CD4-positive, alpha-beta T cell treated with Interleukin-2 at 100 ng/mL for 4 hours (primary cell): ENCODE results near the gene ERAS.

Experiments
- DNase-seq: peaks from one replicate; pipeline ENCODE4 v3.0.0-alpha.2; 2020; ENCODE audit warnings: low spot score

Gene ERAS

GRCh38 chrX:48826135-48826875 lies at the start of gene ERAS:
Gene ERAS, plus strand, starts transcription at chrX:48826513. Its CDS starts 2,611 bp downstream, at chrX:48829124.
- DNase-seq: peak; percentile 6

- no peak for DNase-seq
Measured at GRCh38 chrX:48776818-48777439, 49.4 kb upstream of the ERAS start.

GRCh38 chrX:48779399-48779798 lies 46.9 kb upstream of the ERAS start:
- no peak for DNase-seq

- no peak for DNase-seq
Measured at GRCh38 chrX:48781705-48782104, 44.6 kb upstream of the ERAS start.

GRCh38 chrX:48782216-48782615 lies 44.1 kb upstream of the ERAS start:
- DNase-seq: no peak

GRCh38 chrX:48782795-48783194 lies 43.5 kb upstream of the ERAS start:
- no peak for DNase-seq

- no peak for DNase-seq
Measured at GRCh38 chrX:48784726-48785125, 41.6 kb upstream of the ERAS start.

- no peak for DNase-seq
Measured at GRCh38 chrX:48785186-48785539, 41.1 kb upstream of the ERAS start.

- DNase-seq: no peak
Measured at GRCh38 chrX:48785540-48786214, 40.6 kb upstream of the ERAS start.

- no peak for DNase-seq
Measured at GRCh38 chrX:48786341-48786800, 39.9 kb upstream of the ERAS start, which contains the start of gene GATA1. Gene GATA1, plus strand, starts transcription at chrX:48786590. Its CDS starts 4,520 bp downstream, at chrX:48791110.

- no peak for DNase-seq
Measured at GRCh38 chrX:48786825-48787504, 39.3 kb upstream of the ERAS start.

- no peak for DNase-seq
Measured at GRCh38 chrX:48787505-48788443, 38.5 kb upstream of the ERAS start.

- DNase-seq: no peak
Measured at GRCh38 chrX:48789366-48790220, 36.7 kb upstream of the ERAS start.

- DNase-seq: no peak
Measured at GRCh38 chrX:48790477-48790876, 35.8 kb upstream of the ERAS start.

GRCh38 chrX:48791063-48791820 lies 35.1 kb upstream of the ERAS start:
- DNase-seq: no peak

- DNase-seq: no peak
Measured at GRCh38 chrX:48792219-48792618, 34.1 kb upstream of the ERAS start.

GRCh38 chrX:48793935-48794334 lies 32.4 kb upstream of the ERAS start:
- DNase-seq: no peak

GRCh38 chrX:48794340-48794910 lies 31.9 kb upstream of the ERAS start:
- no peak for DNase-seq

GRCh38 chrX:48794911-48795515 lies 31.3 kb upstream of the ERAS start:
- DNase-seq: no peak
